Loucy (cell line): ENCODE data around the gene BET1.

Experiments
- H2AFZ ChIP-seq: fragments of 200-600 bp; sonication (generic); 2 replicates; pipeline ENCODE4 v1.6.0; 2016; ENCODE audit warnings: antibody characterized with exemption, mild to moderate bottlenecking, low read length, moderate library complexity
- H3F3A ChIP-seq: fragments of 200-600 bp; 2 replicates; pipeline ENCODE4 v1.6.0; 2016; ENCODE audit warnings: antibody characterized with exemption, low read depth, mild to moderate bottlenecking
- H3K27me3 ChIP-seq: fragments of 200-600 bp; sonication (generic); 2 replicates; pipeline ENCODE4 v1.6.1; 2014; ENCODE audit warnings: low read length, mild to moderate bottlenecking; ENCODE audit not compliant: insufficient read depth, poor library complexity, severe bottlenecking
- H3K36me3 ChIP-seq: fragments of 200-600 bp; sonication (generic); 2 replicates; pipeline ENCODE4 v1.6.1; 2016; ENCODE audit warnings: low read length; ENCODE audit not compliant: insufficient read depth
- H3K4me1 ChIP-seq: fragments of 200-600 bp; sonication (generic); 2 replicates; pipeline ENCODE4 v1.5.1; 2014; ENCODE audit warnings: low read length, mild to moderate bottlenecking; ENCODE audit not compliant: insufficient read depth, poor library complexity, severe bottlenecking
- H3K4me2 ChIP-seq: fragments of 200-600 bp; sonication (generic); 2 replicates; pipeline ENCODE4 v1.6.0; 2014; ENCODE audit warnings: antibody characterized with exemption, low read length, low read depth, mild to moderate bottlenecking; ENCODE audit not compliant: poor library complexity, severe bottlenecking
- H3K4me3 ChIP-seq: fragments of 200-600 bp; sonication (generic); 2 replicates; pipeline ENCODE4 v1.5.1; 2014; ENCODE audit warnings: low read length, mild to moderate bottlenecking, mixed read lengths; ENCODE audit not compliant: poor library complexity, severe bottlenecking
- H3K79me2 ChIP-seq: fragments of 200-600 bp; sonication (generic); 2 replicates; pipeline ENCODE4 v1.6.1; 2014; ENCODE audit warnings: low read length; ENCODE audit not compliant: insufficient read depth
- H3K9ac ChIP-seq: fragments of 200-600 bp; sonication (generic); 2 replicates; pipeline ENCODE4 v1.6.0; 2014; ENCODE audit warnings: mild to moderate bottlenecking, low read depth, low read length, moderate library complexity; ENCODE audit not compliant: poor library complexity, severe bottlenecking
- H3K9me2 ChIP-seq: fragments of 200-600 bp; sonication (generic); replicated peaks from 2 replicates; pipeline ENCODE4 v1.6.1; 2016; ENCODE audit warnings: low read depth, low read length, mixed read lengths
- H3K9me3 ChIP-seq: fragments of 200-600 bp; sonication (generic); 2 replicates; pipeline ENCODE4 v1.6.1; 2014; ENCODE audit warnings: mild to moderate bottlenecking, antibody characterized with exemption, low read length, low read depth; ENCODE audit not compliant: insufficient read depth
- H4K20me1 ChIP-seq: fragments of 200-600 bp; sonication (generic); 2 replicates; pipeline ENCODE4 v1.6.0; 2014; ENCODE audit warnings: antibody characterized with exemption, low read length, mild to moderate bottlenecking; ENCODE audit not compliant: insufficient read depth, poor library complexity, severe bottlenecking
- EZH2phosphoT487 ChIP-seq: fragments of 200-600 bp; IDR thresholded peaks from 2 replicates; pipeline ENCODE4 v1.6.1; 2018; ENCODE audit warnings: antibody characterized with exemption, mild to moderate bottlenecking, moderate library complexity, borderline replicate concordance
- TF ChIP-seq, protein P1 (sequence below): fragments of 200-600 bp; sonication (generic); conservative IDR thresholded peaks from 2 replicates; pipeline ENCODE4 v1.5.1; 2014; ENCODE audit warnings: mild to moderate bottlenecking, antibody characterized with exemption, low read length

The BET1 gene

DNA sequence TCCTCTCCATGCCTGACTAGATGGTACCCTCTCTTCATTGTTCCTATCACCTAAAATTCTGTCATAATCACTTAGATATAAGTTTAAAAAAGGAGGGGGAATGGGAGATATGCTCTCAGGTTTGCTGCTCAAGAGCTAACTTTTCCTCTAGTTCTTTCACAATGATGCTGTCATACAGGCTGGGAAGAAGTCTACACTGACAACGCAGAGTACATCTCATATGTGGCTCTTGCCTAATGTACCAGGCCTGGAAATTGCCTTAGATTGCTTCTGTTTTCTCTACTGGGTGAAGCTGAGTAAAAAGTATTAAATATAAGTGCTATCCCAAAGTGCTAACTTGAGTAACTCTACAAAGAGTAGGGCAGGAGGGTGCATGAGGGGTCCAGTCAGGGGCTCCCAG, 43.8 kb upstream of the BET1 start:
- TF ChIP-seq, protein P1, sequence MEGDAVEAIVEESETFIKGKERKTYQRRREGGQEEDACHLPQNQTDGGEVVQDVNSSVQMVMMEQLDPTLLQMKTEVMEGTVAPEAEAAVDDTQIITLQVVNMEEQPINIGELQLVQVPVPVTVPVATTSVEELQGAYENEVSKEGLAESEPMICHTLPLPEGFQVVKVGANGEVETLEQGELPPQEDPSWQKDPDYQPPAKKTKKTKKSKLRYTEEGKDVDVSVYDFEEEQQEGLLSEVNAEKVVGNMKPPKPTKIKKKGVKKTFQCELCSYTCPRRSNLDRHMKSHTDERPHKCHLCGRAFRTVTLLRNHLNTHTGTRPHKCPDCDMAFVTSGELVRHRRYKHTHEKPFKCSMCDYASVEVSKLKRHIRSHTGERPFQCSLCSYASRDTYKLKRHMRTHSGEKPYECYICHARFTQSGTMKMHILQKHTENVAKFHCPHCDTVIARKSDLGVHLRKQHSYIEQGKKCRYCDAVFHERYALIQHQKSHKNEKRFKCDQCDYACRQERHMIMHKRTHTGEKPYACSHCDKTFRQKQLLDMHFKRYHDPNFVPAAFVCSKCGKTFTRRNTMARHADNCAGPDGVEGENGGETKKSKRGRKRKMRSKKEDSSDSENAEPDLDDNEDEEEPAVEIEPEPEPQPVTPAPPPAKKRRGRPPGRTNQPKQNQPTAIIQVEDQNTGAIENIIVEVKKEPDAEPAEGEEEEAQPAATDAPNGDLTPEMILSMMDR = no peak
- Histone ChIP-seq H3K4me2 (no peak overlapping the region), H3K9me2 (no peaks in the 10 kb centered on the region), H3K79me2 (no peaks in the 10 kb centered on the region), H3K9ac (no peak overlapping the region), H3K4me1 (no peaks in the 10 kb centered on the region), H3K27me3 (peaks cover 60% of the 10 kb centered on the region), H3K36me3 (no peaks in the 10 kb centered on the region), H3F3A (no peaks in the 10 kb centered on the region), H4K20me1 (no peaks in the 10 kb centered on the region), H2AFZ (no peak overlapping the region), H3K4me3 (no peak overlapping the region), H3K9me3 (no peaks in the 10 kb centered on the region)

DNA sequence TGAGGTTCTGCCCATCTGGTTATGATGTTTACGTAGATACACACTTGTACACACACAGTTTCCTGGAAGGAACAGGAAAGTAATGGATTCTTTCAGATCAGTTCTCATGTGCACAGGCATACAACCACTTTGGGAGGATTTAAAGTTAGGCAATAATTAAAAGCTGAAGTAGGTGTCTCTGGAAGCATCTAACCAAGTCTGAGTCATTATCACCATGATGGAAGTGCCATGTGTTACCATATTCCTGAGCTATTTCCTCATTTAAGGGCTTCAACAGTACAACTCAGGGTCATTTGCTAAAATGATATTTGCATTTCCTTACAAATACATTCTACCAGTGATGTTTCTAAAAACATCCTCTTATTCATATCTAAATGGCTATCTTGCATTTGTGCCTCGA, 41.4 kb upstream of the BET1 start:
- H3K9me3 ChIP-seq = no peaks in the 10 kb centered on the region
- H2AFZ ChIP-seq = no peak overlapping the region
- no peaks in the 10 kb centered on the region for H4K20me1 ChIP-seq
- H3K9ac ChIP-seq = no peak overlapping the region
- peaks cover 37% of the 10 kb centered on the region for H3K27me3 ChIP-seq
- no peak overlapping the region for H3K4me2 ChIP-seq
- H3K36me3 ChIP-seq = no peaks in the 10 kb centered on the region
- no peaks in the 10 kb centered on the region for H3K4me1 ChIP-seq
- no peaks in the 10 kb centered on the region for H3K9me2 ChIP-seq
- H3K79me2 ChIP-seq = no peaks in the 10 kb centered on the region
- no peaks in the 10 kb centered on the region for H3F3A ChIP-seq
- TF ChIP-seq, protein P1 = no peak
- no peak for TF ChIP-seq EZH2phosphoT487
- no peak overlapping the region for H3K4me3 ChIP-seq

DNA sequence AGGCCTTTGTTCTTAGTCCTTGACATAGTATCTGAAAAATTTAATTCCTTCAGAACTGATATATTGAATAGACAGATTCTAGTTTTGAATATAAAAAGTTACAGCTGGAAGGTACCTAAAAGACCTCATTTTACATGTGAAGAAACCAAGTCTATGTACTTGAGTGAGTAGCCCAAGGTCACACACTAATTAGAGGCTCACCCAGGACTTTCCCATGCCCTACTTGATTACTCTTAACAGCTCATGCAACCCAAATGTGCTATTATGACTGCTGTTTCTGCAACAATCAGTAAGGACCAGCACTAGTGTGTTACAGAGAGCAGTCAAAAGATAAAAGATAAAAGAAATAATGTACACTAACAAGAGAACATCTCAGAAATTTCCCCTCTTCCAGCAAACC, 40.7 kb upstream of the BET1 start:
- no peak overlapping the region for H3K4me3 ChIP-seq
- H3K4me2 ChIP-seq = no peak overlapping the region
- TF ChIP-seq, protein P1 = no peak
- H3K27me3 ChIP-seq = peaks cover 39% of the 10 kb centered on the region
- no peaks in the 10 kb centered on the region for H3K9me3 ChIP-seq
- H4K20me1 ChIP-seq = no peaks in the 10 kb centered on the region
- no peaks in the 10 kb centered on the region for H3K36me3 ChIP-seq
- H3K9ac ChIP-seq = no peak overlapping the region
- no peaks in the 10 kb centered on the region for H3K9me2 ChIP-seq
- no peaks in the 10 kb centered on the region for H3K4me1 ChIP-seq
- H2AFZ ChIP-seq = no peak overlapping the region
- no peaks in the 10 kb centered on the region for H3F3A ChIP-seq
- H3K79me2 ChIP-seq = no peaks in the 10 kb centered on the region
